HG02943 (cell line): ENCODE data around the gene TBL1X.

ENCODE experiments used
- ATAC-seq: cut with Tn5 transposase; IDR thresholded peaks from one replicate; pipeline ENCODE4 v1.9.1; 2021; ENCODE audit warnings: mild to moderate bottlenecking, low read depth, moderate library complexity; ENCODE audit not compliant: unreplicated experiment

Gene TBL1X

GRCh38 chrX:9785944-9786797 lies 321.3 kb downstream of the TBL1X start, which contains the start of gene SHROOM2:
Gene SHROOM2, plus strand, starts transcription at chrX:9786429. Its CDS starts 117 bp downstream, at chrX:9786546.
- ATAC-seq, result no peak

- ATAC-seq, result no peak
Measured at GRCh38 chrX:9786798-9787635, 322.2 kb downstream of the TBL1X start.

- ATAC-seq, result no peak
Measured at GRCh38 chrX:9788911-9789310, 324.1 kb downstream of the TBL1X start.

GRCh38 chrX:9789555-9789954 lies 324.7 kb downstream of the TBL1X start:
- ATAC-seq, result no peak
